K562 (cell line): ENCODE data around the gene WNT7B. TPM values are rescaled to one million over a fixed set of nuclear protein-coding genes. Genes with fewer than 3 reads are reported as not detected.

ENCODE experiments used
- ATAC-seq: fragments of 200-7000 bp; cut with Tn5 transposase; 3 replicates; pipeline ENCODE4 v1.9.1; 2020; ENCODE audit warnings: moderate library complexity
- BruUV-seq: library from RNA; stranded (reverse); fragments of 400-500 nt; replicated peaks from 2 replicates; lab custom pipeline; 2021; lab: Mats Ljungman, UMichigan
- CTCF ChIA-PET: fragments of 300-600 bp; formaldehyde crosslinking; extraction: SDS; loops from one replicate; lab custom pipeline; 2021; ENCODE audit warnings: low intra/inter-chr PET ratio; lab: Yijun Ruan, JAX
- POLR2A ChIA-PET: fragments of 300-600, 350-650 bp; sonication (Branson Sonifier 250); formaldehyde crosslinking; extraction: SDS; loops from one replicate; lab custom pipeline; 2021; ENCODE audit warnings: antibody characterized with exemption, inconsistent platforms; lab: Yijun Ruan, JAX
- DNase-seq, 4 experiments: peaks; one replicate each; pipeline versions ENCODE4 v3.0.0 to v3.0.0-alpha.2; 2011 to 2018; ENCODE audit warnings: low spot score in 3 of 4, mixed read lengths in 3 of 4; ENCODE audit errors: extremely low read depth in 1 of 4
- FAIRE-seq: peaks from 2 replicates; lab custom pipeline; 2011; peaks lifted over from hg19 to GRCh38; lab: Jason Lieb, UNC
- H2AFZ ChIP-seq: 2 replicates; pipeline ENCODE4 v1.6.0; 2011; ENCODE audit warnings: low read depth, low read length, control low read depth, inconsistent platforms
- H3K27ac ChIP-seq: fragments of 200-600 bp; 3 replicates; pipeline ENCODE4 v1.8.0; 2011; ENCODE audit warnings: low read depth, mild to moderate bottlenecking, control low read depth, inconsistent platforms, low read length, moderate library complexity, mixed read lengths; ENCODE audit errors: extremely low read depth
- H3K27me3 ChIP-seq, 2 experiments: fragments of 300-600 bp in 1 of 2; 2 replicates in 1 of 2; 3 replicates in 1 of 2; pipeline versions ENCODE4 v1.6.0 to v1.8.0; 2011; ENCODE audit warnings: inconsistent platforms in 2 of 2, low read length in 2 of 2, mild to moderate bottlenecking in 1 of 2, mixed read lengths in 1 of 2, moderate library complexity in 1 of 2; ENCODE audit not compliant: control insufficient read depth in 2 of 2, insufficient read depth in 2 of 2
- H3K36me3 ChIP-seq: fragments of 300-600 bp; 3 replicates; pipeline ENCODE4 v1.8.0; 2011; ENCODE audit warnings: mild to moderate bottlenecking, low read length, inconsistent platforms; ENCODE audit not compliant: control insufficient read depth, insufficient read depth
- H3K4me1 ChIP-seq, 2 experiments: fragments of 200-600 bp in 1 of 2; replicated peaks in 1 of 2; 2 replicates in 1 of 2; 3 replicates in 1 of 2; pipeline versions ENCODE4 v1.5.1 to v1.8.0; 2011; ENCODE audit warnings: inconsistent platforms in 2 of 2, low read length in 2 of 2, mild to moderate bottlenecking in 1 of 2, mixed read lengths in 1 of 2, moderate library complexity in 1 of 2; ENCODE audit not compliant: control insufficient read depth in 2 of 2, insufficient read depth in 2 of 2
- H3K4me2 ChIP-seq: 2 replicates; pipeline ENCODE4 v1.6.1; 2011; ENCODE audit warnings: low read length, control low read depth, inconsistent platforms, mixed read lengths; ENCODE audit not compliant: insufficient read depth
- H3K4me3 ChIP-seq: fragments of 200-600 bp; sonication (generic), shearing (Covaris generic); 2 replicates; pipeline ENCODE4 v1.5.1; 2016; ENCODE audit warnings: control low read depth, inconsistent platforms
- H3K79me2 ChIP-seq: fragments of 200-600 bp; 3 replicates; pipeline ENCODE4 v1.8.0; 2011; ENCODE audit warnings: low read length, inconsistent platforms; ENCODE audit not compliant: control insufficient read depth, insufficient read depth
- H3K9ac ChIP-seq, 2 experiments: 2 replicates each; pipeline versions ENCODE4 v1.6.0 to v1.6.1; 2011; ENCODE audit warnings: low read depth in 2 of 2, low read length in 2 of 2, control low read depth in 1 of 2, inconsistent platforms in 1 of 2, mild to moderate bottlenecking in 1 of 2, mixed read lengths in 1 of 2; ENCODE audit not compliant: insufficient read depth in 1 of 2
- H3K9me1 ChIP-seq: one replicate; pipeline ENCODE4 v1.6.0; 2011; ENCODE audit warnings: inconsistent platforms, mild to moderate bottlenecking, low read length, moderate library complexity; ENCODE audit not compliant: control insufficient read depth, insufficient read depth
- H3K9me3 ChIP-seq: replicated peaks from 2 replicates; pipeline ENCODE4 v1.5.1; 2011; ENCODE audit warnings: low read depth, low read length, inconsistent platforms; ENCODE audit not compliant: control insufficient read depth, insufficient read depth
- H4K20me1 ChIP-seq: replicated peaks from 2 replicates; pipeline ENCODE4 v1.6.1; 2011; ENCODE audit warnings: low read length, inconsistent platforms, mixed read lengths; ENCODE audit not compliant: control insufficient read depth, insufficient read depth
- ATF3 ChIP-seq, 2 experiments: fragments of 450-650 bp in 1 of 2; sonication (generic) in 1 of 2; formaldehyde crosslinking in 1 of 2; IDR thresholded peaks in 1 of 2; conservative IDR thresholded peaks in 1 of 2; 2 replicates each; pipeline versions ENCODE4 v1.6.1 to v1.8.1; 2016 to 2023; ENCODE audit warnings: mild to moderate bottlenecking in 2 of 2, moderate library complexity in 2 of 2, inconsistent platforms in 1 of 2, missing genetic modification reagents in 1 of 2
- KDM5B ChIP-seq: fragments of 200-600 bp; sonication (generic); IDR thresholded peaks from 2 replicates; pipeline ENCODE4 v1.6.1; 2012; ENCODE audit warnings: low read depth, mild to moderate bottlenecking, moderate library complexity, low read length, control low read depth, inconsistent platforms; ENCODE audit not compliant: insufficient replicate concordance
- WGBS: fragments of 100-300 bp; shearing (Covaris generic); methylation state at CpG from one replicate; pipeline ENCODE4 v1.1.6; 2016; ENCODE audit warnings: low coverage, mixed read lengths; ENCODE audit not compliant: insufficient coverage; ENCODE audit errors: missing lambda C conversion rate; 5-methylcytosine and 5-hydroxymethylcytosine counted together
- in situ Hi-C: fragments of 300-500 bp; cut with MboI; formaldehyde crosslinking; loops from 4 replicates; pipeline ENCODE4 v1.15.0; 2018; ENCODE audit warnings: inconsistent platforms, mixed read lengths
- intact Hi-C: fragments of 100-400 bp; cut with micrococcal nuclease; formaldehyde crosslinking; loops from 2 replicates; pipeline ENCODE4 v1.14.2; 2022
- polyA plus RNA-seq, 8 experiments: library from polyadenylated mRNA; depleted of rRNA in 4 of 8; stranded (reverse) in 5 of 8; unstranded in 3 of 8; fragments of >200 nt; fragmentation: Nextera tagmentation in 2 of 8; fragmentation: Illumina TruSeq in 1 of 8; extraction: Ambion mirVana in 2 of 8; extraction: Trizol in 1 of 8; gene quantifications; 2 replicates each; pipeline versions ENCODE4 v1.2.1 to v1.2.3, GENCODE V29; 2011 to 2014; ENCODE audit warnings: inconsistent platforms in 1 of 8, missing spikeins in 1 of 8
- total RNA-seq, 7 experiments: library from RNA; depleted of rRNA in 6 of 7; stranded (reverse); fragments of >200 nt in 6 of 7; fragmentation: Illumina TruSeq in 2 of 7; extraction: Trizol in 2 of 7; gene quantifications; 2 replicates each; pipeline versions ENCODE4 v1.2.1 to v1.2.3, GENCODE V29; 2011 to 2021; ENCODE audit warnings: low replicate concordance in 1 of 7
- TF ChIP-seq, protein P1 (sequence below): fragments of 150-350 bp; conservative IDR thresholded peaks from 2 replicates; pipeline ENCODE4 v1.6.1; 2014; ENCODE audit warnings: low read length

Gene WNT7B
- total and polyA plus RNA-seq, 9 of the 15 experiments (the other 6 are each of a cell fraction or from before 2014, with no cell fraction given) = not detected

DNA sequence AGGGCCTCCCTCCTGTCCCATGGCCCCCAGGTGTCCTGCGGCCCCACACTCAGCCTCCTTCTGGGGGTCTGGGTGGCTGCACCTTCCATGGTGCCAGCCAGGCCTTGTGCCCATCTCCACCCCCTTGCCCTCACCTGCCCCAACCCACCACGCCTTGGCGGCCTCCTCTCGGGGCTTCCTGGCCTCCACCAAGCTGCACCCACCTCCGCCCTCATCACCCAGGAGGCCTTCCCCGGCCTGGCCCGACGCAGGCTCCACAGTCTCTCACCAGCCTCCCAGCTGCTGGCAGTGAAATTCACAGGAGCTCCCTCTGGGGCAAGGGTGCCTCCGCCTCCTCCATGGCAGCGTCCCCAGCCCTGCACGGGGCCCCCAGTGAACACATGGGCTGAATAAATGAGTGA is 35.9 kb upstream of the WNT7B start (continued):
- TF ChIP-seq ATF3 (IDR thresholded peaks at IDR 0.05) (no peak), ATF3 (CRISPR knock-in tag; conservative IDR thresholded peaks at IDR 0.05) (no peak)
- TF ChIP-seq, protein P1, sequence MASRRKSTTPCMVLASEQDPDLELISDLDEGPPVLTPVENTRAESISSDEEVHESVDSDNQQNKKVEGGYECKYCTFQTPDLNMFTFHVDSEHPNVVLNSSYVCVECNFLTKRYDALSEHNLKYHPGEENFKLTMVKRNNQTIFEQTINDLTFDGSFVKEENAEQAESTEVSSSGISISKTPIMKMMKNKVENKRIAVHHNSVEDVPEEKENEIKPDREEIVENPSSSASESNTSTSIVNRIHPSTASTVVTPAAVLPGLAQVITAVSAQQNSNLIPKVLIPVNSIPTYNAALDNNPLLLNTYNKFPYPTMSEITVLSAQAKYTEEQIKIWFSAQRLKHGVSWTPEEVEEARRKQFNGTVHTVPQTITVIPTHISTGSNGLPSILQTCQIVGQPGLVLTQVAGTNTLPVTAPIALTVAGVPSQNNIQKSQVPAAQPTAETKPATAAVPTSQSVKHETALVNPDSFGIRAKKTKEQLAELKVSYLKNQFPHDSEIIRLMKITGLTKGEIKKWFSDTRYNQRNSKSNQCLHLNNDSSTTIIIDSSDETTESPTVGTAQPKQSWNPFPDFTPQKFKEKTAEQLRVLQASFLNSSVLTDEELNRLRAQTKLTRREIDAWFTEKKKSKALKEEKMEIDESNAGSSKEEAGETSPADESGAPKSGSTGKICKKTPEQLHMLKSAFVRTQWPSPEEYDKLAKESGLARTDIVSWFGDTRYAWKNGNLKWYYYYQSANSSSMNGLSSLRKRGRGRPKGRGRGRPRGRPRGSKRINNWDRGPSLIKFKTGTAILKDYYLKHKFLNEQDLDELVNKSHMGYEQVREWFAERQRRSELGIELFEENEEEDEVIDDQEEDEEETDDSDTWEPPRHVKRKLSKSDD = no peak

- Histone ChIP-seq H3K4me2 (no peak overlapping the region), H4K20me1 (no peaks in the 10 kb centered on the region), H3K79me2 (no peaks in the 10 kb centered on the region), H3K4me3 (no peak overlapping the region), H3K27ac (no peak overlapping the region), H3K27me3 (no peaks in the 10 kb centered on the region), H3K9ac (no peak overlapping the region; a peak in 1 of 4 replicates), H2AFZ (no peak overlapping the region), H3K36me3 (no peaks in the 10 kb centered on the region), H3K9me1 (no peaks in the 10 kb centered on the region), H3K9me3 (no peaks in the 10 kb centered on the region), H3K4me1 (peaks cover 14 to 44% of the 10 kb centered on the region in 2 experiments; a peak in 4 of 5 replicates)
- CTCF ChIA-PET = interaction anchor here (0.7 kb wide), 1 partner anchor 463 kb away, joined by 3 read pairs; no protein-coding TSS in a partner anchor
- ATAC-seq (no peak), DNase-seq (no peak), FAIRE-seq (no peak)
- POLR2A ChIA-PET = interaction anchor here (0.5 to 2.1 kb wide), 6 partner anchors 9 to 554 kb away, joined by 3 to 11 read pairs (median 4); no protein-coding TSS in a partner anchor
- in situ Hi-C loops (loop anchor here (25.0 kb wide), 1 partner anchor 300 kb away; no protein-coding TSS in a partner anchor), intact Hi-C loops (no loop called here)
- BruUV-seq = no TSS peak
- 94% methylated on average over 5 of the region's 13 CpGs for WGBS
- peak; percentile 7 for TF ChIP-seq KDM5B
Observed at GRCh38 chr22:46012182-46012880, 35.4 kb upstream of the WNT7B start.
